ENCODE data around the gene PLCD4.

Gene PLCD4

DNA sequence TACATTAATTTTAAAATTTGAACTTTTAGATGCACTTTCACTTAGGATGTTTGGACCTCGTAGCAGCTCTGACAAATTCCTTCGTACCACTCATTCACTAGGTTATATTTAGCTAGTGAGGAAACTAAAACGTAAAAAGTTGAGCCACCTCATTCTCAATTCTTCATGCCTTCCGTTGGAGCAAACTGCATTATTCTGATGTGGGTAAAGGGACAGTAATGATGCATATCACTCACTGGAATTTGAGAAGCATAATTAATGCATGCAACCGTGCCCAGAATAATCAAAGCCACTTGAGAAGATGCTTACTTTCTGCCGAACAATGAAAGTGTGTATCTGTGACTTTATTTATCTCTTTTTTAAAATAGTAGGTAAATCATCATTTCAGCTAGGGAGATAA is 36.8 kb upstream of the PLCD4 start:
- peaks cover 7% of the 10 kb centered on the region for H3K36me3 ChIP-seq (ENCODE audit: control insufficient read depth, insufficient read depth, low read length)
- no peaks in the 10 kb centered on the region for H3K27me3 ChIP-seq (ENCODE audit: control insufficient read depth, insufficient read depth, low read length, poor library complexity, severe bottlenecking)
- 77 to 89% methylated on average over 5 to 6 of the region's 6 CpGs for WGBS, 2 experiments
- H3K27ac ChIP-seq (ENCODE audit: insufficient read depth, low read depth, low read length, poor library complexity, severe bottlenecking), result no peak overlapping the region
- H3K4me3 ChIP-seq (ENCODE audit: insufficient read depth, low read depth, low read length), result peak overlapping the region; percentile 93
- H3K9me3 ChIP-seq (ENCODE audit: control insufficient read depth, low read length), result no peaks in the 10 kb centered on the region
- H3K4me1 ChIP-seq (ENCODE audit: control insufficient read depth, insufficient read depth, low read length), result peaks cover 18% of the 10 kb centered on the region

DNA sequence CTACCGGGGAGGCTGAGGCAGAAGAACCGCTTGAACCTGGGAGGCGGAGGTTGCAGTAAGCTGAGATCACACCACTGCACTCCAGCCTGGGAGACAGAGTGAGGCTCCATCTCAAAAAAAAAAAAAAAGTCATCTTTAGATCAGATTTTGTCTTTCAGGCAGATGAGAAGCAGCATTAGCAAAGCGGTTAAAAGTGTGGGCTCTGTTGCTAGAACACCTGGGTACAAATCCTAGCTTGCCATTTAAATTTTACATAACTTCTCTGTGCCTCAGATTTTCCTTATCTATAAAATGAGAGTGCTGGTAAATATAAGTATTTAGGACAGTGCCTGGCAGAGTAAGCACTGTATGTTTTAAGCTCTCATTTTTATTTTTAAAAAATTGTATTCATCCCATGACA is 30.8 kb upstream of the PLCD4 start:
- Histone ChIP-seq H3K27me3 (ENCODE audit: control insufficient read depth, insufficient read depth, low read length, poor library complexity, severe bottlenecking) (no peaks in the 10 kb centered on the region), H3K4me1 (ENCODE audit: control insufficient read depth, insufficient read depth, low read length) (no peaks in the 10 kb centered on the region), H3K4me3 (ENCODE audit: insufficient read depth, low read depth, low read length) (no peak overlapping the region), H3K27ac (ENCODE audit: insufficient read depth, low read depth, low read length, poor library complexity, severe bottlenecking) (no peak overlapping the region), H3K9me3 (ENCODE audit: control insufficient read depth, low read length) (no peaks in the 10 kb centered on the region), H3K36me3 (ENCODE audit: control insufficient read depth, insufficient read depth, low read length) (peaks cover 12% of the 10 kb centered on the region)
- 91 to 97% methylated on average over 4 of the region's 4 CpGs for WGBS, 2 experiments

DNA sequence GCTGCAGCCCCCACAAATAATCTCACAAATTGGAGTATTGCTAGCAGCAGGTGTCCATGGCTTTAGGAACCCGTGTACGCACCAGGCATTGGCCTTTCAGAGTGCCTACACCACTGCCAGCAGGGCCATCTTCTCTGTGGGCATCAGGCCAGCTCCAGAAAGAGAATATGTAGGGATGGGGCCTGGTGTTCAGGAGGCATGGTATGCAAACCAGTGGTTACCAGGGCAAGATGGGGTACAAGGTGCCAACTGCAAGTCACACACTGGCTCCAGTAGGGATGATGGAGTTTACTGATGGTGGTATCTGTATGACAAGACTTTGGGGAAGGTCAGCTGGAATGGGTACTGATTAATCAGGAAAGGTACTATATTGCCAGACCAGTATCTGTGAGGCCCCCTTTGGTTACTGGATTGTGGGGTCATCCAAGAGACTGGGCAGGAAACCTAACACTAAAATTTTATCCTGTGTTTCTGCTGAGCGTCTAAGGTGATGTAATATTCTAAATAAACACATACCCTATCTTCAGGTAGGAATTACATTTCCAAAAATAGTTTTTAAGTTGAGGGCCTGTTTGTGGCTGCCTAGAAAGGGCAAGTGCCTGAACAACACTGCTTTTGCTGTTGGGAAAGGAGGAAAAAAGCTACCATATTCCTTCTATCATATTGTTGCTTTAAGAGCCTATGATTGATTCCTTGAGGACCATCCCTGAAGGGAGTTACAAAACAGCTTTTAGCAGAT is 30.0 kb upstream of the PLCD4 start:
- H3K4me3 ChIP-seq (ENCODE audit: insufficient read depth, low read depth, low read length), result no peak overlapping the region
- 94% methylated on average over 2 of the region's 3 CpGs for WGBS, 2 experiments

DNA sequence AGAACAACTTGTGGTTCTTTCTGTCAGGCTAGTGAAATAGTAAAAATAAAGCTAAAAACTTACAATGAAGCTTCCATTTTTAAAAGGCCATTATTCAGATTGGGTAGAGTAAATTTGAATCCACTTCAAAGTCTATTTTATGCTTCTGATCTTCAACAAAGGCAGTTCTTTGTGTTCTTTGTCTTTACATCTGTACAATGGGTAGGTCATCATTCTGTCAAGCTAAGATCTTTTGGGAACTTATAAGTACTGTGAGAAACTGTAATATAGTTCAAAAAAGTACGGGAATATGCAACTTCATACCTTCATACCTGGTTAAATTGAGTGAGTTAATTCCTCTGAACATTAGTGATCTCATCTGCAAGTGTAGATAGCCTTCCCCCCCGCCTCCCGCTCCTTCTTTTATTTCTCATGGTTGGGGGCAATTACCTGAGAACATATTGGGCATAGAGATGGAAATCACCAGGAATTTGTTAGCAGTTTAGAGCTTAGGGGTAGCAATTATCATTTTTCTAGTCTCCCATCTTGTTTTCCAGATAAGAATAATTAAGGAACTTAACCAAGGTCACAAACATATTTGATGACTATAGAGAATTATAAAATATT is 29.3 kb upstream of the PLCD4 start:
- no peak overlapping the region for H3K4me3 ChIP-seq (ENCODE audit: insufficient read depth, low read depth, low read length)
- peaks cover 15% of the 10 kb centered on the region for H3K36me3 ChIP-seq (ENCODE audit: control insufficient read depth, insufficient read depth, low read length)
- H3K27me3 ChIP-seq (ENCODE audit: control insufficient read depth, insufficient read depth, low read length, poor library complexity, severe bottlenecking), result no peaks in the 10 kb centered on the region
- no peak overlapping the region for H3K27ac ChIP-seq (ENCODE audit: insufficient read depth, low read depth, low read length, poor library complexity, severe bottlenecking)
- no peaks in the 10 kb centered on the region for H3K4me1 ChIP-seq (ENCODE audit: control insufficient read depth, insufficient read depth, low read length)
- WGBS, 2 experiments, result 72 to 81% methylated on average over 3 of the region's 3 CpGs
- no peaks in the 10 kb centered on the region for H3K9me3 ChIP-seq (ENCODE audit: control insufficient read depth, low read length)

More for the DNA sequence above, 30.0 kb upstream of the PLCD4 start:
- Histone ChIP-seq H3K36me3 (ENCODE audit: control insufficient read depth, insufficient read depth, low read length) (peaks cover 15% of the 10 kb centered on the region), H3K27ac (ENCODE audit: insufficient read depth, low read depth, low read length, poor library complexity, severe bottlenecking) (no peak overlapping the region), H3K9me3 (ENCODE audit: control insufficient read depth, low read length) (no peaks in the 10 kb centered on the region), H3K4me1 (ENCODE audit: control insufficient read depth, insufficient read depth, low read length) (no peaks in the 10 kb centered on the region), H3K27me3 (ENCODE audit: control insufficient read depth, insufficient read depth, low read length, poor library complexity, severe bottlenecking) (no peaks in the 10 kb centered on the region)

DNA sequence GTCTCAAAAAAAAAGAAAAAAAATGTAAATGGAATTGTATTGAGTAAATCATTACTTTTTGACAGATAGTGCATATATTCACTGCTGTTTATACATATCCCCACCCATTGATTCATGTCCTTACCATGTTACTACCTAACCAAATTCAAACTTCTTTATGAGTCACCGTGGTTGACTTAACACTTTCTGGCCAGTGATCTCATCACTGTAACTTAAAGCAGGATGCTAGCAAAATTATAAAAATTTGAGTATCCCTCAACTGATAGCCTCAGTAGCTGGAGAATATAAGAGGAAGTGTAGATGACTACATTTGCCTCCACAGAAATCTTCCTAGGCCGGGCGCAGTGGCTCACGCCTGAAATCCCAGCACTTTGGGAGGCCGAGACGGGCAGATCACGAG is 25.6 kb upstream of the PLCD4 start:
- H3K9me3 ChIP-seq (ENCODE audit: control insufficient read depth, low read length), result no peaks in the 10 kb centered on the region
- peaks cover 26% of the 10 kb centered on the region for H3K36me3 ChIP-seq (ENCODE audit: control insufficient read depth, insufficient read depth, low read length)
- 92 to 97% methylated on average over 7 of the region's 7 CpGs for WGBS, 2 experiments
- H3K4me1 ChIP-seq (ENCODE audit: control insufficient read depth, insufficient read depth, low read length), result no peaks in the 10 kb centered on the region
- no peak overlapping the region for H3K4me3 ChIP-seq (ENCODE audit: insufficient read depth, low read depth, low read length)
- H3K27ac ChIP-seq (ENCODE audit: insufficient read depth, low read depth, low read length, poor library complexity, severe bottlenecking), result no peak overlapping the region
- H3K27me3 ChIP-seq (ENCODE audit: control insufficient read depth, insufficient read depth, low read length, poor library complexity, severe bottlenecking), result no peaks in the 10 kb centered on the region

DNA sequence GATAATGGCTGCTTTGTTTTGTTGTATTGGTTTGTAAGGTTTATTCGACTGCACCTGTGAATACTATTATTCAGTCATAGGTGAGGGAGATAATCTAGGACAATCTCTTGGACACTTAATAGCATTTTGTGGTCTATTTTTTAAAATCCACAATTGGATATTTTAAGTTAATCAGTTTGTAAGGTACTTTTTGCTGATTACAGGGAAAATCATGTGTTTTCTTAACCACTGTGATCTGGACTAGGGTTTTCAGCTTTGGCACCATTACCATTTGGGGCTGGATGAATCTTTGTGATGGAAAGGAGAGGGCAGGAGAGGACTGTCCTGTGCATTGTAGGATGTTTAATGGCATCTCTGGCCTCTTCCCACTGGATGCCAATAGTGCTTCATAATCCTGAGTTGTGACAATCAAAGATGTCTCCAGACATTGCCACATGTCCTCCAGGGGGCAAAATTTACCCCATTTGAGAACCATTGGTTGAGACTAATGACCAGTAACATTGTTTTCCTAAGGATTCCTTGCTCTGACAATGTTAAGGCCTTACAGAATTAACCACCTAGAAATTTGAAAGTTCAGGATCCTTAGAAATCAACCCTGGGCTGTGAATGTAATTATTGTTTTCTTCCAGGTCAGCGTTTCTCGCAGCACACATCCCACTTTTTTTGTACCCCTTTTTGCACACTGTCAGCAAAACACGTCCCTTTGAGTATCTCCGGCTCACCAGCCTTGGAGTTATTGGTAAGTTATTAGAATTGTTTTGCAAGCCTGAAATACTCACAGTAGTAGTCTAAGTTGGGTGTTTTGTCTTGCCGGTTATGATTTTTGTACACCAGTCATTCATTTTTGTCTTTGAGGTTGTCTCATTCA is 23.5 kb upstream of the PLCD4 start:
- Histone ChIP-seq H3K9me3 (ENCODE audit: control insufficient read depth, low read length) (no peaks in the 10 kb centered on the region), H3K27me3 (ENCODE audit: control insufficient read depth, insufficient read depth, low read length, poor library complexity, severe bottlenecking) (no peaks in the 10 kb centered on the region), H3K4me1 (ENCODE audit: control insufficient read depth, insufficient read depth, low read length) (no peaks in the 10 kb centered on the region), H3K27ac (ENCODE audit: insufficient read depth, low read depth, low read length, poor library complexity, severe bottlenecking) (no peak overlapping the region), H3K4me3 (ENCODE audit: insufficient read depth, low read depth, low read length) (no peak overlapping the region), H3K36me3 (ENCODE audit: control insufficient read depth, insufficient read depth, low read length) (peaks cover 35% of the 10 kb centered on the region)
- WGBS, 2 experiments, result 96 to 99% methylated on average over 6 of the region's 6 CpGs

DNA sequence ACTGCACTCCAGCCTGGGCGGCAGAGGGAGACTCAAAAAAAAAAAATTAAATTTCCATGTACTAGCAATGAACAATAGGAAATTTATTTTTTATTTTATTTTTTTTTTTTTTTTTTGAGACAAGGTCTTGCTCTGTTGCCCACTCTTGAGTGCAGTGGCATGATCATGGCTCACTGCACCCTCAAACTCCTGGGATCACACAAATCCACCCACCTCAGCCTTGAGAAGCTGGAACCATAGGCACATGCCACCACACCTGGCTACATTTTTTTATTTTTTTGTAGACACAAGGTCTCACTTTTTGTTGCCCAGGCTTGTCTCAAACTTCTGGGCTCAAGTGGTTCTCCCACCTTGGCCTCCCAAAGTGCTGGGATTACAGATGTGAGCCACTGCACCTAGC is 22.2 kb upstream of the PLCD4 start:
- H3K27ac ChIP-seq (ENCODE audit: insufficient read depth, low read depth, low read length, poor library complexity, severe bottlenecking), result no peak overlapping the region
- no peaks in the 10 kb centered on the region for H3K9me3 ChIP-seq (ENCODE audit: control insufficient read depth, low read length)
- no peak overlapping the region for H3K4me3 ChIP-seq (ENCODE audit: insufficient read depth, low read depth, low read length)
- H3K4me1 ChIP-seq (ENCODE audit: control insufficient read depth, insufficient read depth, low read length), result no peaks in the 10 kb centered on the region
- WGBS, 2 experiments, result 88 to 100% methylated on average over 1 of the region's 1 CpG
- H3K27me3 ChIP-seq (ENCODE audit: control insufficient read depth, insufficient read depth, low read length, poor library complexity, severe bottlenecking), result no peaks in the 10 kb centered on the region
- H3K36me3 ChIP-seq (ENCODE audit: control insufficient read depth, insufficient read depth, low read length), result peaks cover 40% of the 10 kb centered on the region

DNA sequence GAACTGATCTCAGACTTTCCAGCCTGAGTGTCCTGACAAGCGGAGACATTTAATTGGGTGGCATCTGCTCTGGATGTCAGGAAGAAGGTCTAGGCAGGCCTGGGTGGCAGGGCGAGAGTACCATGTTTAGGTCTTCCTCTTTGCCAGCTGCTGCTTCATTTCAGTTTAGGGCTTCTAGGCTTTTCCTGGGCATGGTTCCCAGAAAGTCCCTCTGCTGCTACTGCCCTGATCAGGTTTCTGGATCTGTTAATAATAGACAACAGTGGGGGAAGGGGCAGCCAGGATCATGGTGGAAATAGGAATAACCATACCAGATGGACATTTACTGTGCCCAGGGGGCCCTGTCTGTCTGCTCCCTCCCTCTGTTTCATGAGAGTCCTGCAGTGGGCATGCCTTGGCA is 2.3 kb upstream of the PLCD4 start:
- Histone ChIP-seq H3K36me3 (ENCODE audit: control insufficient read depth, insufficient read depth, low read length) (no peaks in the 10 kb centered on the region), H3K27ac (ENCODE audit: insufficient read depth, low read depth, low read length, poor library complexity, severe bottlenecking) (no peak overlapping the region), H3K27me3 (ENCODE audit: control insufficient read depth, insufficient read depth, low read length, poor library complexity, severe bottlenecking) (no peaks in the 10 kb centered on the region), H3K4me3 (ENCODE audit: insufficient read depth, low read depth, low read length) (no peak overlapping the region), H3K4me1 (ENCODE audit: control insufficient read depth, insufficient read depth, low read length) (peaks cover 11% of the 10 kb centered on the region), H3K9me3 (ENCODE audit: control insufficient read depth, low read length) (no peaks in the 10 kb centered on the region)
- WGBS, 2 experiments, result 94 to 95% methylated on average over 2 of the region's 2 CpGs

DNA sequence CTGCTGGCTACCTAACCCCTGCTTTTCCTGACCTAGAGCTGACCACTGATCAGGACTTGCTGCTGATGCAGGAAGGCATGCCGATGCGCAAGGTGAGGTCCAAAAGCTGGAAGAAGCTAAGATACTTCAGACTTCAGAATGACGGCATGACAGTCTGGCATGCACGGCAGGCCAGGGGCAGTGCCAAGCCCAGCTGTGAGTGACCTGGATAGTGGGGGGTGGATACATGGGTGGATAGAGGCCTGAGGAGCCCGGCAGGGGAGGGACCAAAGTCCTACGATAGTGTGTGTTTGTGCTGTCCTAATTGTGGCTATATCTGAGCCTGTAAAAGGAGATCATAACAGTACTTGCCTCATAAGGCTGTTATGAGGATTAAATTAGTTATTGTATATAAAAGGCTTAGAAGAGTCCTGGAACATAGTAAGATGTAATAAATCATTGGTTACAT is 8.2 kb downstream of the PLCD4 start:
- WGBS, 2 experiments, result 91% methylated on average over 6 of the region's 6 CpGs
- H3K27me3 ChIP-seq (ENCODE audit: control insufficient read depth, insufficient read depth, low read length, poor library complexity, severe bottlenecking), result no peaks in the 10 kb centered on the region

More for the DNA sequence above, 8.2 kb downstream of the PLCD4 start:
- H3K4me3 ChIP-seq (ENCODE audit: insufficient read depth, low read depth, low read length), result no peak overlapping the region
- no peaks in the 10 kb centered on the region for H3K36me3 ChIP-seq (ENCODE audit: control insufficient read depth, insufficient read depth, low read length)
- H3K9me3 ChIP-seq (ENCODE audit: control insufficient read depth, low read length), result no peaks in the 10 kb centered on the region
- no peak overlapping the region for H3K27ac ChIP-seq (ENCODE audit: insufficient read depth, low read depth, low read length, poor library complexity, severe bottlenecking)
- H3K4me1 ChIP-seq (ENCODE audit: control insufficient read depth, insufficient read depth, low read length), result no peaks in the 10 kb centered on the region

Data from ectodermal cell (in vitro differentiated cells).